ENCODE measurements around the gene SEC14L5. TPM values are rescaled to one million over a fixed set of nuclear protein-coding genes. Genes with fewer than 3 reads are reported as not detected.

The SEC14L5 gene
- total RNA-seq, 1 experiment from 2014 or later = 2.3 TPM

GRCh38 chr16:4908854-4909401 lies 49.2 kb upstream of the SEC14L5 start (continued):
- TF ChIP-seq ZNF425 (CRISPR knock-in tag; conservative IDR thresholded peaks at IDR 0.05) (no peak), NFYB (CRISPR knock-in tag; conservative IDR thresholded peaks at IDR 0.05; ENCODE audit: low read depth) (no peak), ERG (CRISPR knock-in tag; IDR thresholded peaks at IDR 0.05) (no peak), NFATC4 (CRISPR knock-in tag; IDR thresholded peaks at IDR 0.05) (no peak), MXD4 (CRISPR knock-in tag; IDR thresholded peaks at IDR 0.05; ENCODE audit: borderline replicate concordance) (no peak), IRF2 (CRISPR knock-in tag; IDR thresholded peaks at IDR 0.05; ENCODE audit: borderline replicate concordance, low read depth) (no peak), CREB1 (CRISPR knock-in tag; IDR thresholded peaks at IDR 0.05) (no peak)

GRCh38 chr16:4909825-4910224 lies 48.3 kb upstream of the SEC14L5 start:
- DNase-seq (ENCODE audit: low spot score) (no peak), ATAC-seq (no peak)
- 0 out of 2 replicates have a peak, but pooled peaks cover 3% of the 10 kb centered on the region for H3K4me1 Mint-ChIP-seq
- no peak overlapping the region for H3K4me3 Mint-ChIP-seq
- CTCF ChIA-PET = interaction anchor here (1.9 kb wide), 1 partner anchor 47 kb away, joined by 4 read pairs; no protein-coding TSS in a partner anchor
- no peaks in the 10 kb centered on the region for H3K27me3 Mint-ChIP-seq (ENCODE audit: low read depth)
- H3K9me3 Mint-ChIP-seq = no peaks in the 10 kb centered on the region
- no peaks in the 10 kb centered on the region for H3K36me3 Mint-ChIP-seq
- POLR2A ChIA-PET = no interaction called here
- H3K27ac Mint-ChIP-seq = no peak overlapping the region
- no peak for TF ChIP-seq HMGXB4 (CRISPR knock-in tag; IDR thresholded peaks at IDR 0.05)
- TF ChIP-seq ZNF532 (CRISPR knock-in tag; IDR thresholded peaks at IDR 0.05; ENCODE audit: borderline replicate concordance) = no peak
- no peak for TF ChIP-seq MXD4 (CRISPR knock-in tag; IDR thresholded peaks at IDR 0.05; ENCODE audit: borderline replicate concordance)
- TF ChIP-seq ZBTB43 (CRISPR knock-in tag; IDR thresholded peaks at IDR 0.05) = no peak
- no peak for TF ChIP-seq GTF2I (CRISPR knock-in tag; conservative IDR thresholded peaks at IDR 0.05)
- no peak for TF ChIP-seq ATF3 (CRISPR knock-in tag; conservative IDR thresholded peaks at IDR 0.05)
- no peak for TF ChIP-seq MYBL2 (CRISPR knock-in tag; IDR thresholded peaks at IDR 0.05)
- TF ChIP-seq RORB (CRISPR knock-in tag; IDR thresholded peaks at IDR 0.05) = no peak
- no peak for TF ChIP-seq NR1H2 (CRISPR knock-in tag; IDR thresholded peaks at IDR 0.05)
- TF ChIP-seq CREB1 (CRISPR knock-in tag; IDR thresholded peaks at IDR 0.05) = no peak
- TF ChIP-seq AR (CRISPR knock-in tag; IDR thresholded peaks at IDR 0.05) = no peak
- TF ChIP-seq ATF6 (CRISPR knock-in tag; IDR thresholded peaks at IDR 0.05) = no peak
- TF ChIP-seq E2F1 (CRISPR knock-in tag; IDR thresholded peaks at IDR 0.05) = no peak
